Measurements from ENCODE around the gene LRRC63. TPM values are rescaled to one million over a fixed set of nuclear protein-coding genes. Genes with fewer than 3 reads are reported as not detected.
A peak's percentile ranks its signal among the peaks of the same experiment; 100 is the strongest.

The LRRC63 gene
- total RNA-seq, 5 donors from 2014 or later (not counting 1 experiment from before 2014, with no cell fraction given): 0.43 to 0.82 (median 0.54) TPM

DNA sequence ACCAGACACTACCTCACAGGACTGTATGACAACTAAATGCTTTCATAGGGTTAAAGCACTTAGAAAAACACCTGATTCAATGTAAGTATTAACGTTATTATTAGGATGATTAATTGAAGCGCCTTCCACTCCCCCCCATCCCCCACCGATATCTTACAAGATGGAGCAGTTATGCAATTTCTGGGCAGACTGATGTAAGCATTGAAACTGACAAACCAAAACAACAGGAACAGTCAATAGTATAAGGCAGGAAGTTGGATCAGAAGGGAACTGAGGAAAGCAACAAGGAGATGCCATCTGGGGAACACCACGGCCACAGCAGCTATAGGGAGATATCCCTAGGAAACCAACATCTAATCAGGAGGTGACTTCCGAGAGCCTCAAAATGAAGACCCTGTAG is 33.6 kb upstream of the LRRC63 start:
- Mint-ChIP-seq H3K9me3 (no peaks in the 10 kb centered on the region), H3K4me1 (peaks cover 72 to 85% (median 79%) of the 10 kb centered on the region in 3 donors), H3K36me3 (peaks cover 20% of the 10 kb centered on the region), H3K27me3 (no peaks in the 10 kb centered on the region), H3K27ac (peak overlapping the region; percentile 85 to 93), H3K4me3 (peak overlapping the region; percentile 90 to 99 (median 94))
- no CpG with 5 or more reads among the region's 5 CpGs for whole genome bisulfite sequencing (ENCODE audit: insufficient coverage)
- H3K36me3 ChIP-seq (ENCODE audit: control insufficient read depth in 2 of 2, extremely low read depth in 1 of 2, insufficient read depth in 1 of 2, low read length in 1 of 2): peaks cover 0 to 8% of the 10 kb centered on the region in 2 donors
- H3K4me1 ChIP-seq (ENCODE audit: control insufficient read depth in 1 of 2, extremely low read depth in 1 of 2, insufficient read depth in 2 of 2, low read length in 2 of 2): peaks cover 39 to 71% of the 10 kb centered on the region in 2 experiments
- ATAC-seq (replicated peaks in 1 of 4) (no peak), DNase-seq (no peak)
- ChIA-PET CTCF (interaction anchor here (0.7 to 6.6 kb wide), 3 partner anchors 11 to 18 kb away, joined by 3 to 54 read pairs (median 16); no protein-coding TSS in a partner anchor), POLR2A (interaction anchor here in 1 of 2 donors (0.7 to 1.6 kb wide), 4 partner anchors 8 to 18 kb away, joined by 3 to 9 read pairs (median 3); no protein-coding TSS in a partner anchor)
- peak overlapping the region; percentile 83 for H3K27ac ChIP-seq (ENCODE audit: low read length)
- H3K9me3 ChIP-seq: no peaks in the 10 kb centered on the region
- H3K27me3 ChIP-seq (replicated peaks in 1 of 2; ENCODE audit: control insufficient read depth in 2 of 2, extremely low read depth in 1 of 2, insufficient read depth in 2 of 2, low read length in 1 of 2): no peaks in the 10 kb centered on the region
- H3K4me3 ChIP-seq (ENCODE audit: control insufficient read depth in 1 of 2, extremely low read depth in 1 of 2, low read length in 1 of 2): peak overlapping the region; percentile 30 to 42

DNA sequence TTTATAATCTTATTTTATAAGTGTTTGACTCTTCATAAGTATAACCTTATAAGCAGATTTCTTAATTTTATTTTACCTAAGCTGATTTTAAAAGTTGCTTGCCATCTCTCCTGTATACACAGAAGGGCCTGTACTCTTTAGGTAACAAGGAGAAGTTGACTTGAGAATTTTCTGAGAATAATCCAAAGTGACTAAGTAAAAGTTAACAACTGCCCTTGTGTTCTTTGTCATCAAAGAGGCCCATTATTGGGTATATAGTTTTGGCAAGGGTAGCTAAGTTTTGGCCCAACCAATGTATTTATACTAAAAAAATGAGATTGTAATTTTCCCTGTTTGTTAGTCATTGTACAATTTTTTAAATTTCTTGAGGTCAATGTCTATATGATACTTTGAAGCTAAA is 32.9 kb upstream of the LRRC63 start:
- H3K36me3 Mint-ChIP-seq: peaks cover 14% of the 10 kb centered on the region

GRCh38 chr13:46179491-46179908 is 32.2 kb upstream of the LRRC63 start:
- peak; percentile 23 to 31 (median 26) for ATAC-seq (replicated peaks in 1 of 4)
- whole genome bisulfite sequencing (ENCODE audit: insufficient coverage): 0% methylated on average over 2 of the region's 3 CpGs
- Histone ChIP-seq H3K27me3 (replicated peaks in 1 of 2; ENCODE audit: control insufficient read depth in 2 of 2, extremely low read depth in 1 of 2, insufficient read depth in 2 of 2, low read length in 1 of 2) (no peaks in the 10 kb centered on the region), H3K9me3 (no peaks in the 10 kb centered on the region), H3K4me3 (ENCODE audit: control insufficient read depth in 1 of 2, extremely low read depth in 1 of 2, low read length in 1 of 2) (peak overlapping the region; percentile 78 to 99), H3K36me3 (ENCODE audit: control insufficient read depth in 2 of 2, extremely low read depth in 1 of 2, insufficient read depth in 1 of 2, low read length in 1 of 2) (peaks cover 0 to 1% of the 10 kb centered on the region in 2 donors), H3K27ac (ENCODE audit: low read length) (peak overlapping the region; percentile 83), H3K4me1 (ENCODE audit: control insufficient read depth in 1 of 2, extremely low read depth in 1 of 2, insufficient read depth in 2 of 2, low read length in 2 of 2) (peaks cover 44 to 71% of the 10 kb centered on the region in 2 experiments)
- ChIA-PET CTCF (interaction anchor here (0.6 to 6.6 kb wide), 6 partner anchors 9 to 31 kb away, joined by 3 to 54 read pairs (median 4); no protein-coding TSS in a partner anchor), POLR2A (interaction anchor here (0.6 to 2.1 kb wide), 4 partner anchors 8 to 134 kb away, joined by 3 to 9 read pairs (median 6); no protein-coding TSS in a partner anchor)
- Mint-ChIP-seq H3K36me3 (peaks cover 12% of the 10 kb centered on the region), H3K4me3 (peak overlapping the region; percentile 90 to 99 (median 94)), H3K4me1 (peaks cover 72 to 85% (median 79%) of the 10 kb centered on the region in 3 donors), H3K27me3 (no peaks in the 10 kb centered on the region), H3K27ac (peak overlapping the region; percentile 91 to 93), H3K9me3 (no peaks in the 10 kb centered on the region)
- DNase-seq: peak; percentile 44 to 86 (median 77)

More for the DNA sequence above, 32.9 kb upstream of the LRRC63 start:
- POLR2A ChIA-PET: interaction anchor here (0.6 to 2.1 kb wide), 5 partner anchors 8 to 1240 kb away, joined by 3 to 9 read pairs (median 4); no protein-coding TSS in a partner anchor
- no peaks in the 10 kb centered on the region for H3K27me3 Mint-ChIP-seq
- no peak for ATAC-seq (replicated peaks in 1 of 4)
- peak overlapping the region; percentile 91 to 93 for H3K27ac Mint-ChIP-seq
- H3K4me3 ChIP-seq (ENCODE audit: control insufficient read depth in 1 of 2, extremely low read depth in 1 of 2, low read length in 1 of 2): peak overlapping the region; percentile 78 to 99
- no peaks in the 10 kb centered on the region for H3K27me3 ChIP-seq (replicated peaks in 1 of 2; ENCODE audit: control insufficient read depth in 2 of 2, extremely low read depth in 1 of 2, insufficient read depth in 2 of 2, low read length in 1 of 2)
- peaks cover 41 to 71% of the 10 kb centered on the region in 2 experiments for H3K4me1 ChIP-seq (ENCODE audit: control insufficient read depth in 1 of 2, extremely low read depth in 1 of 2, insufficient read depth in 2 of 2, low read length in 2 of 2)
- H3K4me1 Mint-ChIP-seq: peaks cover 72 to 85% (median 79%) of the 10 kb centered on the region in 3 donors
- no peak for DNase-seq
- peak overlapping the region; percentile 90 to 99 (median 94) for H3K4me3 Mint-ChIP-seq
- no peaks in the 10 kb centered on the region for H3K9me3 Mint-ChIP-seq
- H3K9me3 ChIP-seq: no peaks in the 10 kb centered on the region
- H3K27ac ChIP-seq (ENCODE audit: low read length): peak overlapping the region; percentile 83
- CTCF ChIA-PET: interaction anchor here (0.5 to 6.6 kb wide), 6 partner anchors 8 to 399 kb away, joined by 3 to 54 read pairs (median 4); no protein-coding TSS in a partner anchor
- H3K36me3 ChIP-seq (ENCODE audit: control insufficient read depth in 2 of 2, extremely low read depth in 1 of 2, insufficient read depth in 1 of 2, low read length in 1 of 2): peaks cover 0 to 5% of the 10 kb centered on the region in 2 donors

DNA sequence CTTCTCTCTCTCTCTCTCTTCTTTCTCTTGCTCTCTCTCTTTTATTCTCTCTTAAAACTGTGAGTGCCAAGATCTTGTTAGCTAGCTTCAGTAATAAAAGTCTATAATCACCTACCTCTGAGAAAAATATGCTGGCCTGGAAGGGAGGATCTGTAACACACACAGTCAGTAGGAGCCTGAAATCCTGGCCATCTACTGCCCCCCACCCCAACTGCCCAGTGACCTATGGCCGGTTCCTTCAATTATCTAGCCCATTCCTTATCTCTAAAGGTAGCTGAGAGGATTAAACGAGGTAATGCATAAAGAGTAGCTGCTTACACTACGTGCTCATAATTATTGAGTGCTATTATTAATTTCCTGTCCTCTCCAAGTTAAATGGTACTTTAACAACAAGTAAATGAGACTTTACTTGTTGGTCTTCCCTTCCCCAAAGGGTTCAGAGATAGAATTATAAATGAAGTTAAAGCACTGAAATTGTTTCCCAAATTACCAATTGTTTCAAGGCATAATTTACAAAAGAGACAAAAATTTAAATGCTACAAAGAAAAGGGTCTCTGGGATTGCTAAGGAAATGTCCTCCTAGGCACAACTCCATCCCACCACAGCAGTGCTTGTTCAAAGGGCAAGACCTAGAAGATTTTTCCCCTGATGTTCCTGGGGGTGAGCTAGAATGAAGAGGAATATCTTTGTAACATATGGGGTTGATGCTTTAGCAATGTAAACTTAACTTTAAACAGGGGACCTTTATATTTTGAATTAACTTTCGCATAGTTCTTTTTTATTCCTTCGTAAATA is 31.6 kb upstream of the LRRC63 start:
- ATAC-seq (replicated peaks in 1 of 4) (no peak), DNase-seq (no peak)
- Mint-ChIP-seq H3K4me3 (peak overlapping the region; percentile 90 to 99 (median 94)), H3K27ac (peak overlapping the region; percentile 90 to 93), H3K4me1 (peaks cover 72 to 85% (median 79%) of the 10 kb centered on the region in 3 donors), H3K27me3 (no peaks in the 10 kb centered on the region), H3K36me3 (peaks cover 12% of the 10 kb centered on the region), H3K9me3 (no peaks in the 10 kb centered on the region)
- WGBS (ENCODE audit: insufficient coverage): no CpG with 5 or more reads among the region's 5 CpGs
- no peaks in the 10 kb centered on the region for H3K36me3 ChIP-seq (ENCODE audit: control insufficient read depth in 2 of 2, extremely low read depth in 1 of 2, insufficient read depth in 1 of 2, low read length in 1 of 2)
- ChIA-PET CTCF (interaction anchor here (0.6 to 6.6 kb wide), 5 partner anchors 9 to 116 kb away, joined by 3 to 54 read pairs (median 3); no protein-coding TSS in a partner anchor), POLR2A (interaction anchor here (0.6 to 2.1 kb wide), 4 partner anchors 9 to 19 kb away, joined by 3 to 9 read pairs (median 4); no protein-coding TSS in a partner anchor)
- no peaks in the 10 kb centered on the region for H3K9me3 ChIP-seq
- peaks cover 44 to 67% of the 10 kb centered on the region in 2 experiments for H3K4me1 ChIP-seq (ENCODE audit: control insufficient read depth in 1 of 2, extremely low read depth in 1 of 2, insufficient read depth in 2 of 2, low read length in 2 of 2)
- H3K4me3 ChIP-seq (ENCODE audit: control insufficient read depth in 1 of 2, extremely low read depth in 1 of 2, low read length in 1 of 2): peak overlapping the region; percentile 78 to 99
- peak overlapping the region; percentile 83 for H3K27ac ChIP-seq (ENCODE audit: low read length)
- no peaks in the 10 kb centered on the region for H3K27me3 ChIP-seq (replicated peaks in 1 of 2; ENCODE audit: control insufficient read depth in 2 of 2, extremely low read depth in 1 of 2, insufficient read depth in 2 of 2, low read length in 1 of 2)

- Mint-ChIP-seq H3K27me3 (no peaks in the 10 kb centered on the region), H3K9me3 (no peaks in the 10 kb centered on the region), H3K4me3 (peak overlapping the region; percentile 90 to 99 (median 94)), H3K27ac (peak overlapping the region; percentile 86 to 93), H3K36me3 (peaks cover 12% of the 10 kb centered on the region), H3K4me1 (peaks cover 64 to 76% (median 71%) of the 10 kb centered on the region in 3 donors)
- no peaks in the 10 kb centered on the region for H3K9me3 ChIP-seq
- no CpG with 5 or more reads among the region's 5 CpGs for WGBS (ENCODE audit: insufficient coverage)
- ChIA-PET CTCF (interaction anchor here in 1 of 2 donors (0.7 to 6.6 kb wide), 6 partner anchors 9 to 114 kb away, joined by 3 to 54 read pairs (median 8); no protein-coding TSS in a partner anchor), POLR2A (interaction anchor here (0.9 to 2.8 kb wide), 6 partner anchors 10 to 38 kb away, joined by 3 to 26 read pairs (median 10); no protein-coding TSS in a partner anchor)
- H3K36me3 ChIP-seq (ENCODE audit: control insufficient read depth in 2 of 2, extremely low read depth in 1 of 2, insufficient read depth in 1 of 2, low read length in 1 of 2): no peaks in the 10 kb centered on the region
- no peaks in the 10 kb centered on the region for H3K27me3 ChIP-seq (replicated peaks in 1 of 2; ENCODE audit: control insufficient read depth in 2 of 2, extremely low read depth in 1 of 2, insufficient read depth in 2 of 2, low read length in 1 of 2)
- peak overlapping the region; percentile 78 to 99 for H3K4me3 ChIP-seq (ENCODE audit: control insufficient read depth in 1 of 2, extremely low read depth in 1 of 2, low read length in 1 of 2)
- DNase-seq: no peak
- ATAC-seq (replicated peaks in 1 of 4): no peak
- peaks cover 45 to 55% of the 10 kb centered on the region in 2 experiments for H3K4me1 ChIP-seq (ENCODE audit: control insufficient read depth in 1 of 2, extremely low read depth in 1 of 2, insufficient read depth in 2 of 2, low read length in 2 of 2)
- H3K27ac ChIP-seq (ENCODE audit: low read length): peak overlapping the region; percentile 83
Measured at GRCh38 chr13:46181377-46181839, 30.3 kb upstream of the LRRC63 start.

Measured in T-cell (primary cell).